ENCODE measurements around the gene BLNK.

GRCh38 chr10:96222441-96222840 is 48.9 kb downstream of the BLNK start:
- TF ChIP-seq FOXK2 (IDR thresholded peaks at IDR 0.05), result no peak
- TF ChIP-seq ELF4 (IDR thresholded peaks at IDR 0.05), result no peak
- no peak for TF ChIP-seq TARDBP (IDR thresholded peaks at IDR 0.05)
- no peak for TF ChIP-seq SP1 (IDR thresholded peaks at IDR 0.05)
- no peak for TF ChIP-seq SUZ12 (IDR thresholded peaks at IDR 0.05)
